ENCODE results near the gene MSI2. TPM values are rescaled to one million over a fixed set of nuclear protein-coding genes. Genes with fewer than 3 reads are reported as not detected.

The MSI2 gene
- total RNA-seq, 1 donor = 12.6 TPM

DNA sequence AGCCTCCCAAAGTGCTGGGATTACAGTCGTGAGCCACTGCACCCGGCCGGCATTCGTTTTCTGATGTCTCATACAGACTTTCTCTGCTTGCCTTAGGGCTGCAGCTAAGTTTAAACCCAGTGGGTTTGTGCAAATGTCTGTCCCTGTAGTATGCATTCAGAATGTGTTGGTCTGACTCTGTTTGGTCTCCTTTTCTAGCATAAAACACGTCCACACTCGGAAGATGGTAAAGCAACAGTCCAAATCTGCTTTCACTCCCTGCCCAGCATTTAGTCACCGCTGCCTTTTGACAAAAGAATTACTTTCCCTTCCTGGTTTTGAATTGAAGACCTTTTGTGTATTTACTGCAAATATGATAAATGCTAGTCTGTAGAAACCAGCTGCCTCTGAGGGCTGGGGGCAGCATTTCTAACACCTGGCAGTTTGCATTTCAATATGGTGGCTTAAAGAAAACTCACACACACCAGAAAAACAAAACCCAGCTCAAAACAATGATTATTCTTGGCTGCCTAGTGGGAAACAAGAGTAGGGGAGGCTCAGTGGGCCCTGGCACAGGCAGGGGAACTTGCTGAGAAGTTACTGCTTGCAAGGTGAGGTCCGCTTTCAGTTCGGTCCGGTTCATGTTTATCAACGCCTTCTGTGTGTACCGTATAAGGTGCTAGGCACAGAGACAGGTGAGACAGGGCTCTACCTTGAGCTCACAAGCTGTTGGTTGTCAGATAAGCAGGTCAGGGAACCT is 56.9 kb downstream of the MSI2 start:
- TF ChIP-seq, protein P1, sequence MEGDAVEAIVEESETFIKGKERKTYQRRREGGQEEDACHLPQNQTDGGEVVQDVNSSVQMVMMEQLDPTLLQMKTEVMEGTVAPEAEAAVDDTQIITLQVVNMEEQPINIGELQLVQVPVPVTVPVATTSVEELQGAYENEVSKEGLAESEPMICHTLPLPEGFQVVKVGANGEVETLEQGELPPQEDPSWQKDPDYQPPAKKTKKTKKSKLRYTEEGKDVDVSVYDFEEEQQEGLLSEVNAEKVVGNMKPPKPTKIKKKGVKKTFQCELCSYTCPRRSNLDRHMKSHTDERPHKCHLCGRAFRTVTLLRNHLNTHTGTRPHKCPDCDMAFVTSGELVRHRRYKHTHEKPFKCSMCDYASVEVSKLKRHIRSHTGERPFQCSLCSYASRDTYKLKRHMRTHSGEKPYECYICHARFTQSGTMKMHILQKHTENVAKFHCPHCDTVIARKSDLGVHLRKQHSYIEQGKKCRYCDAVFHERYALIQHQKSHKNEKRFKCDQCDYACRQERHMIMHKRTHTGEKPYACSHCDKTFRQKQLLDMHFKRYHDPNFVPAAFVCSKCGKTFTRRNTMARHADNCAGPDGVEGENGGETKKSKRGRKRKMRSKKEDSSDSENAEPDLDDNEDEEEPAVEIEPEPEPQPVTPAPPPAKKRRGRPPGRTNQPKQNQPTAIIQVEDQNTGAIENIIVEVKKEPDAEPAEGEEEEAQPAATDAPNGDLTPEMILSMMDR (IDR thresholded peaks at IDR 0.05; ENCODE audit: insufficient read depth, low read length) = no peak
- H3K4me3 ChIP-seq (ENCODE audit: low read depth, low read length) = no peak overlapping the region
- no peak for DNase-seq (ENCODE audit: low read depth)

DNA sequence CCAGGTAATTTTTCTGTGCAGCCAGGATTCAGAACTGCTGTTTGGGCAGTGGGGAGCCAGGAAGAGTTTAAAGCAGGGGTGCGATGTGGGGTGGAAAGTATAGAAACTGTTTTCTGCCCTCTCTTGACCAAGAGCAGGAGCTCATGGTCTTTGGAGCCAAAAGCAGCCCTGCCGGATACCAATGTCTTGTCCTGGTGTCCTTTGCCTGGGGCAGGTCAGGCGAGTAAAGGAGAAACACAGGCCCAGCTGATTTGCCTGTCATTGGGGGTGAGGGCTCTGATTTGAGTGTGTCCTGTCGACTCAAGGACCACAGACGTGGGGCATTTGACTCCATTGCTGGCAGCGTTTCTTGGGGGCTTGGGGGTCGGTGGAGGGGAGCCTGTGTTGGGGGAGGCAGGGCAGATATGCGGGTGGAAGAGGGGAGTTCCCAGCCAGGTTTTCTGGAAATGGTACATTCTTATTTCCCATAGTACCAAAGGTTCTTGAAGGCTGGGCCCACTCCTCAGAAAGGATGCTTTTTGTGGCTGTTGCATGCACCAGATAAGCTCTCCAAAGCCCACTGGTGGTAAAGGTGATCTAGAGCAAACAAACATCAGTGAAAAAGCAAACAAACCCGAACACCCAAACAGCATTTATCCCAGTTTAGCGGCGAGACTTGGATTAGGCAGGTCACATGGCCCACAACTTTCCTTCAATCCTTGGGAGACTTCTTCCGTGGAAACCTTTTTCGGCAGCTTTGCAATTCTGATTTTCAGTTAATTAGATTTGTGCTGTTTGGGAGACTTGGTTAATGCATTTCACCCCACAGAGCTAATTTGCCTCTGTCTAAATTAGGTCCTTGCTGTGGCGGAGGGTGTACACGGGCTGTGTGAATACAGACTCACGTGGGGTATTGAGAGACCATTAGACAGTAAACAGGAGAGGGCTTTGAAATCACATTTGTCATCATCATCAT is 59.0 kb downstream of the MSI2 start:
- TF ChIP-seq, protein P1 (IDR thresholded peaks at IDR 0.05; ENCODE audit: insufficient read depth, low read length) = no peak
- DNase-seq (ENCODE audit: low read depth) = no peak
- no peak overlapping the region for H3K4me3 ChIP-seq (ENCODE audit: low read depth, low read length)

DNA sequence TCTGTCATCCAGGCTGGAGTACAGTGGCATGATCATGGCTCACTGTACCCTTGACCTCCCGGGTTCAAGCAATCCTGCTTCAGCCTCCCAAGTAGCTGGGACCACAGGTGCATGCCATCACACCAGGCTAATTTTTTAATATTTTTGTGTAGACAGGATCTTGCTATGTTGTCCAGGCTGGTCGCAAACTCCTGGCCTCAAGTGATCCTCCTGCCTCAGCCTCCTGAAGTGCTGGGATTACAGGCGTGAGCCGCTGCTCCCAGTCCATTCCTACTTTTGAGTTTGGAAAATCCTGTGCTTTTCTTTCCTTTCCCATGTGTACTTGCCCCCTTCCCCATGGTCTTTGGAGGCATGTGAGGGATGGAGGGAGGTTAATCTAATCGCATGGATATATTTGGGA is 60.0 kb downstream of the MSI2 start:
- H3K4me3 ChIP-seq (ENCODE audit: low read depth, low read length) = no peak overlapping the region
- DNase-seq (ENCODE audit: low read depth) = no peak
- TF ChIP-seq, protein P1 (IDR thresholded peaks at IDR 0.05; ENCODE audit: insufficient read depth, low read length) = no peak

DNA sequence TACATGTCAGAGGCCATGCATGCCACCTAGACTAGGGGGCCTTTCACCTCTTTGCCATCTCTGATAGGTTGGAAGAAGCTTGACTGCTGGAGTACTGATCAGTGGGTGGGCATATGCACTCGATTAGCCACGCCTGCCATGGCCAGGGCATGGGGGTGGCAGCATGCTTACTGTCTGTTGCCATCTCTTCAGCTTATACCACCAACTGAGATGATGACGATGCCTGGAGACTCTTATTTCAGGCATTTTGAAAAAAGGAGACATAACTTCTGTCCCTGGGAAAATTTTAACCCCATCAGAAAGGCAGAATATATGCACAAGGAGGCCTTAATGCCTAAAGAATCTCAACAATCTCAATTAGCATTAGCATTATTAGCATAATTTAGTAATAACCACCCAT is 60.8 kb downstream of the MSI2 start:
- no peak overlapping the region for H3K4me3 ChIP-seq (ENCODE audit: low read depth, low read length)
- TF ChIP-seq, protein P1 (IDR thresholded peaks at IDR 0.05; ENCODE audit: insufficient read depth, low read length) = no peak
- DNase-seq (ENCODE audit: low read depth) = no peak

DNA sequence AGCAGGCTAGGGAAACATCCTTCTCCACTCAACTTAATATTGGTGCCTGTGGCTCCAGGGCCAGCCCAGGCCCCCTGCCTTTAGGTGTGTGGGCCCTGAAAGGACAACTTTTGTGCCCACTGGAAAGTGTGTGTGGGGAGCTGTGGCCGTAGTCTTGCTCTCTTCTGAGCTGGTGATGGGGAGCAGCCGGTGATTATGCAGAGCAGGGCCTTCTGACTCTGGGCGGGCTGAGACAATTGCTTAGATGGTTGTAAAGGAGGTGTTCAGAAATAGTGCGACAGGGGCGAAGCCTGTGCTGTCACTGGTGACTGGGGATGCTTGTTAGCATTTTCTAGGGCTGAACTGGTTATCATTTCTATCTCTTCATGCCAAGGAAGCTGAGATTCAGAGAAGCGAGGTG is 62.6 kb downstream of the MSI2 start:
- no peak for DNase-seq (ENCODE audit: low read depth)
- TF ChIP-seq, protein P1 (IDR thresholded peaks at IDR 0.05; ENCODE audit: insufficient read depth, low read length) = no peak

DNA sequence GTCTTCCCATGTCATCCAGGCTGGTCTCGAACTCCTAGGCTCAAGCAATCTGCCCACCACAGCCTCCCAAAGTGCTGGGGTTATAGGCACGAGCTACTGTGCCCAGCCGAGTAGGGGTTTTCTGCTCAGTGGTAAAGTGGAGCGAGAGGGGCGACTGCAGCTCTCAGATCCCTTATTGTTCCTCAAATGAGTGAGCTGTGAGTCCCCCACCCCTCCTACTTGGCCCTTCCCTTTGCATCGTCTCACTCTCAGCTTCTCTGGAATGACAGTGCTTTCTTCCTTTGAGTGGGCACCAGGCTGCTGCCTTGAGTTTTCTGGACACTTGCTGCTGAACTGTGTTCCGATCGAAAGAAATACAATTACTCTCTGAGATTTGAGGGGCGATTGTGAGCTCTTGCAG is 63.5 kb downstream of the MSI2 start:
- TF ChIP-seq, protein P1 (IDR thresholded peaks at IDR 0.05; ENCODE audit: insufficient read depth, low read length) = no peak
- DNase-seq (ENCODE audit: low read depth) = no peak
- H3K4me3 ChIP-seq (ENCODE audit: low read depth, low read length) = no peak overlapping the region

More for the DNA sequence above, 62.6 kb downstream of the MSI2 start:
- H3K4me3 ChIP-seq (ENCODE audit: low read depth, low read length) = no peak overlapping the region

Measured in fibroblast of the aortic adventitia (primary cell).